ENCODE measurements around the gene CDK5RAP3. TPM values are rescaled to one million over a fixed set of nuclear protein-coding genes. Genes with fewer than 3 reads are reported as not detected.

CDK5RAP3 gene
- total RNA-seq, 1 donor from 2014 or later: 52.3 TPM

- H3K4me1 ChIP-seq: peaks cover 10 to 17% of the 10 kb centered on the region in 2 donors
- no peak for DNase-seq (ENCODE audit: low spot score in 2 of 2)
- peaks cover 0 to 24% of the 10 kb centered on the region in 2 donors for H3K36me3 ChIP-seq
- no peak overlapping the region for H3K4me3 ChIP-seq
- no peaks in the 10 kb centered on the region for H3K27me3 ChIP-seq
- peak overlapping the region; percentile 42 to 63 for H3K27ac ChIP-seq
- intact Hi-C loops (cut with DNase I): loop anchor here (10.0 kb wide), 1 partner anchor 158 kb away; the partner anchor contains the start of genes CBX1 and SNX11
- TF ChIP-seq CTCF (IDR thresholded peaks at IDR 0.05): no peak
- no peaks in the 10 kb centered on the region for H3K9me3 ChIP-seq
These were observed 24.4 kb upstream of the CDK5RAP3 start for GRCh38 chr17:47946516-47946915.

GRCh38 chr17:47946929-47947397 is 23.9 kb upstream of the CDK5RAP3 start:
- Histone ChIP-seq H3K27me3 (no peaks in the 10 kb centered on the region), H3K9me3 (no peaks in the 10 kb centered on the region), H3K4me3 (no peak overlapping the region), H3K36me3 (peaks cover 0 to 24% of the 10 kb centered on the region in 2 donors), H3K4me1 (peaks cover 7 to 17% of the 10 kb centered on the region in 2 donors), H3K27ac (no peak overlapping the region)
- DNase-seq (ENCODE audit: low spot score in 2 of 2): peak in 1 of 2 donors; percentile 88
- TF ChIP-seq CTCF (IDR thresholded peaks at IDR 0.05): peak; percentile 62 to 74 (median 67)
- intact Hi-C loops (cut with DNase I): loop anchor here (10.0 kb wide), 1 partner anchor 158 kb away; the partner anchor contains the start of genes CBX1 and SNX11

GRCh38 chr17:47948706-47949196 is 22.2 kb upstream of the CDK5RAP3 start:
- no peaks in the 10 kb centered on the region for H3K9me3 ChIP-seq
- peaks cover 0 to 24% of the 10 kb centered on the region in 2 donors for H3K36me3 ChIP-seq
- no peak for DNase-seq (ENCODE audit: low spot score in 2 of 2)
- no peak for TF ChIP-seq CTCF (IDR thresholded peaks at IDR 0.05)
- no peak overlapping the region for H3K27ac ChIP-seq
- H3K4me1 ChIP-seq: peaks cover 3 to 11% of the 10 kb centered on the region in 2 donors
- peak overlapping the region in 1 of 2 donors; percentile 59 for H3K4me3 ChIP-seq
- intact Hi-C loops (cut with DNase I): loop anchor here (1.0 to 10.0 kb wide), 3 partner anchors 22 to 156 kb away; partner anchors contain the start of genes CBX1 and SNX11
- no peaks in the 10 kb centered on the region for H3K27me3 ChIP-seq

GRCh38 chr17:47949197-47949759 is 21.6 kb upstream of the CDK5RAP3 start:
- H3K4me3 ChIP-seq: peak overlapping the region; percentile 24 to 59
- no peaks in the 10 kb centered on the region for H3K9me3 ChIP-seq
- no peaks in the 10 kb centered on the region for H3K27me3 ChIP-seq
- peaks cover 3 to 11% of the 10 kb centered on the region in 2 donors for H3K4me1 ChIP-seq
- intact Hi-C loops (cut with DNase I): loop anchor here (1.0 to 10.0 kb wide), 3 partner anchors 21 to 156 kb away; partner anchors contain the start of genes CBX1 and SNX11
- peaks cover 0 to 24% of the 10 kb centered on the region in 2 donors for H3K36me3 ChIP-seq
- H3K27ac ChIP-seq: peak overlapping the region; percentile 41 to 51
- TF ChIP-seq CTCF (IDR thresholded peaks at IDR 0.05): peak; percentile 81 to 90 (median 85)
- peak in 1 of 2 donors; percentile 90 for DNase-seq (ENCODE audit: low spot score in 2 of 2)

- Histone ChIP-seq H3K27me3 (no peaks in the 10 kb centered on the region), H3K4me1 (peaks cover 3 to 11% of the 10 kb centered on the region in 2 donors), H3K27ac (no peak overlapping the region), H3K4me3 (peak overlapping the region in 1 of 2 donors; percentile 59), H3K9me3 (no peaks in the 10 kb centered on the region), H3K36me3 (peaks cover 0 to 18% of the 10 kb centered on the region in 2 donors)
- intact Hi-C loops (cut with DNase I): loop anchor here (1.0 to 10.0 kb wide), 3 partner anchors 20 to 155 kb away; partner anchors contain the start of genes CBX1 and SNX11
- no peak for DNase-seq (ENCODE audit: low spot score in 2 of 2)
- no peak for TF ChIP-seq CTCF (IDR thresholded peaks at IDR 0.05)
These were observed 21.0 kb upstream of the CDK5RAP3 start for GRCh38 chr17:47949946-47950345.

All from ascending aorta (tissue), 2 donors.